GM23248 (cell line): Measurements from ENCODE around the gene PANX2. TPM values are rescaled to one million over a fixed set of nuclear protein-coding genes. Genes with fewer than 3 reads are reported as not detected.

ENCODE experiments used
- DNase-seq: peaks from one replicate; pipeline ENCODE4 v3.0.0-alpha.2; 2015
- H2AFZ ChIP-seq: fragments of 200-600 bp; sonication (generic); 2 replicates; pipeline ENCODE4 v1.6.1; 2016; ENCODE audit warnings: antibody characterized with exemption
- H3F3A ChIP-seq: fragments of 200-600 bp; sonication (generic); 2 replicates; pipeline ENCODE4 v1.6.1; 2016; ENCODE audit warnings: mild to moderate bottlenecking, antibody characterized with exemption, mixed run types; ENCODE audit not compliant: insufficient read depth
- H3K27ac ChIP-seq: fragments of 200-600 bp; sonication (generic); 2 replicates; pipeline ENCODE4 v1.5.1; 2016; ENCODE audit warnings: mild to moderate bottlenecking
- H3K27me3 ChIP-seq: fragments of 200-600 bp; sonication (generic); replicated peaks from 2 replicates; pipeline ENCODE4 v1.6.1; 2016; ENCODE audit warnings: mild to moderate bottlenecking; ENCODE audit not compliant: insufficient read depth
- H3K36me3 ChIP-seq: fragments of 200-600 bp; sonication (generic); 2 replicates; pipeline ENCODE4 v1.6.1; 2016; ENCODE audit warnings: low read depth, mild to moderate bottlenecking
- H3K4me1 ChIP-seq: fragments of 200-600 bp; sonication (generic); 2 replicates; pipeline ENCODE4 v1.6.1; 2016; ENCODE audit warnings: mild to moderate bottlenecking; ENCODE audit not compliant: insufficient read depth
- H3K4me2 ChIP-seq: fragments of 200-600 bp; sonication (generic); one replicate; pipeline ENCODE4 v1.6.1; 2016; ENCODE audit warnings: mild to moderate bottlenecking; ENCODE audit not compliant: unreplicated experiment
- H3K4me3 ChIP-seq: fragments of 200-600 bp; sonication (generic); 2 replicates; pipeline ENCODE4 v1.5.1; 2016; ENCODE audit warnings: mild to moderate bottlenecking
- H3K79me2 ChIP-seq: fragments of 200-600 bp; sonication (generic); 2 replicates; pipeline ENCODE4 v1.6.1; 2016; ENCODE audit warnings: mild to moderate bottlenecking; ENCODE audit not compliant: insufficient read depth
- H3K9ac ChIP-seq: fragments of 200-600 bp; sonication (generic); 2 replicates; pipeline ENCODE4 v1.6.1; 2016; ENCODE audit warnings: mild to moderate bottlenecking
- H3K9me2 ChIP-seq: fragments of 200-600 bp; sonication (generic); 2 replicates; pipeline ENCODE4 v1.6.1; 2016; ENCODE audit warnings: mixed run types, mild to moderate bottlenecking, moderate library complexity; ENCODE audit not compliant: insufficient read depth
- H3K9me3 ChIP-seq: fragments of 200-600 bp; sonication (generic); one replicate; pipeline ENCODE4 v1.6.1; 2017; ENCODE audit warnings: low read depth
- H4K20me1 ChIP-seq: fragments of 200-600 bp; sonication (generic); 2 replicates; pipeline ENCODE4 v1.6.0; 2016; ENCODE audit not compliant: insufficient read depth
- EZH2 ChIP-seq: fragments of 200-600 bp; sonication (generic); IDR thresholded peaks from 2 replicates; pipeline ENCODE4 v1.6.1; 2018; ENCODE audit warnings: antibody characterized with exemption, mild to moderate bottlenecking; ENCODE audit not compliant: insufficient read depth, poor library complexity, severe bottlenecking
- EZH2phosphoT487 ChIP-seq: fragments of 200-600 bp; sonication (generic); IDR thresholded peaks from 2 replicates; pipeline ENCODE4 v1.6.1; 2018; ENCODE audit warnings: antibody characterized with exemption, moderate library complexity, mild to moderate bottlenecking, low read depth; ENCODE audit not compliant: insufficient read depth
- WGBS, 2 experiments: methylation state at CpG; one replicate each; pipeline ENCODE4 v1.1.6; 2015 to 2017; ENCODE audit warnings: low lambda C conversion rate in 2 of 2, low coverage in 1 of 2; ENCODE audit errors: missing lambda C conversion rate in 2 of 2; 5-methylcytosine and 5-hydroxymethylcytosine counted together
- in situ Hi-C: fragments of 300-500 bp; cut with MboI; formaldehyde crosslinking; loops from 2 replicates; pipeline ENCODE4 v1.15.0; 2020
- polyA plus RNA-seq: library from polyadenylated mRNA; unstranded; fragments of >200 nt; fragmentation: Nextera tagmentation; extraction: Ambion mirVana; gene quantifications from 2 replicates; pipeline ENCODE4 v1.2.1, GENCODE V29; 2016
- total RNA-seq: library from RNA; depleted of rRNA; stranded (reverse); fragments of >200 nt; shearing (Covaris generic); gene quantifications from 2 replicates; pipeline ENCODE4 v1.2.3, GENCODE V29; 2014

Gene PANX2
- total and polyA plus RNA-seq, 2 experiments from 2014 or later = 0.18 TPM; not detected in 1

DNA sequence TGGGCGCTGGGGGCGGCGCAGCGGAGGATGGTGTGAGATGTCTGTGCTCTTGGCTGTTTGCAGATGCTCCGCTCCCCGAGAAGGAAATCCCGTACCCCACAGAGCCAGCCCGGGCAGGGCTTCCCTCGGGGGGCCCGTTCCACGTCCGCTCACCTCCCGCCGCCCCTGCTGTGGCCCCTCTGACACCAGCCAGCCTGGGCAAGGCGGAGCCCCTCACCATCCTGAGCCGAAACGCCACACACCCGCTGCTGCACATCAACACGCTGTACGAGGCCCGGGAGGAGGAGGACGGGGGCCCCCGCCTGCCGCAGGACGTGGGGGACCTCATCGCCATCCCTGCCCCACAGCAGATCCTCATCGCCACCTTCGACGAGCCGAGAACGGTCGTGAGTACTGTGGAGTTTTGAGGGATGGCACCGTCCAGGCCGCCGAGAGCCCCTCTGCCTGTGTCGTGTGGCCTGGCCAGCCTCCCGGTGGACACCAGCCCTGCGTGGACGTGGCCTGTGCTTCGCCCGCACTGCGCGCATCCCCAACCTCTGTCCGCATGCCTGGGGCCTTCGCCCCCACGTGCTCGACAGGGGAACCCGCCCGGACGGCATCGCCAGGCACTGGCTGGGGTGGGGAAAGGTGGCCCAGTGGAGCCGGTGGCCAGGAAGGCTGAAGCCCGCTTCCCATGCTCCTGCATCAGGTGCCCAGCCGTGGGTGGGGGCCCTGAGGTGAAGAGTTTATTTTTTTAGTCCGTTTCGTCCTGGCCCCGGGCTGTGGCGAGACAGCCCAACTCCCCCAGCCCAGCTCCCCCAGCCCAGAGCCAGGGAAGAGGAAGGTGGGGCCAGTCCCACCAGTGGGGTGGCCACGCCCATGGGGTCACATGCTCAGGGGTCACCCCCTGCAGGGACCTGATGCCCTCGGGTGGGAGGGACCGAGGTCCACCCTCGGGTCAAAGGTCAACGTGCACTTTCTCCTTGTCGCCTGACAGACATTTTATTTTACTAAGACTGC lies 8.6 kb downstream of the PANX2 start:
- H3K9ac ChIP-seq = no peak overlapping the region
- no peak for DNase-seq
- 0 out of 2 replicates have a peak, but pooled peaks cover 3% of the 10 kb centered on the region for H3K27me3 ChIP-seq
- no peaks in the 10 kb centered on the region for H3K4me1 ChIP-seq
- in situ Hi-C loops = no loop called here
- H3K79me2 ChIP-seq = no peaks in the 10 kb centered on the region
- H3F3A ChIP-seq = no peaks in the 10 kb centered on the region
- no peak overlapping the region for H2AFZ ChIP-seq
- H3K4me2 ChIP-seq = no peak overlapping the region
- 46 to 51% methylated on average over 51 to 62 of the region's 64 CpGs for WGBS, 2 experiments
- no peaks in the 10 kb centered on the region for H3K36me3 ChIP-seq
- H3K9me2 ChIP-seq = no peaks in the 10 kb centered on the region
- no peaks in the 10 kb centered on the region for H3K9me3 ChIP-seq
- H3K27ac ChIP-seq = no peak overlapping the region
- no peak overlapping the region for H3K4me3 ChIP-seq
- TF ChIP-seq EZH2 (no peak), EZH2phosphoT487 (no peak)
- no peaks in the 10 kb centered on the region for H4K20me1 ChIP-seq

- no peak for DNase-seq
- Histone ChIP-seq H4K20me1 (no peaks in the 10 kb centered on the region), H3K27me3 (0 out of 2 replicates have a peak, but pooled peaks cover 3% of the 10 kb centered on the region), H3K27ac (no peak overlapping the region), H3K79me2 (no peaks in the 10 kb centered on the region), H3F3A (no peaks in the 10 kb centered on the region), H3K4me2 (no peak overlapping the region), H2AFZ (no peak overlapping the region), H3K36me3 (no peaks in the 10 kb centered on the region), H3K9me3 (no peaks in the 10 kb centered on the region), H3K9ac (no peak overlapping the region), H3K9me2 (no peaks in the 10 kb centered on the region), H3K4me1 (no peaks in the 10 kb centered on the region), H3K4me3 (no peak overlapping the region)
- in situ Hi-C loops = no loop called here
- WGBS, 2 experiments = 60 to 67% methylated on average over 33 to 39 of the region's 39 CpGs
- no peak for TF ChIP-seq EZH2phosphoT487
- TF ChIP-seq EZH2 = no peak
Observed at GRCh38 chr22:50179937-50180726, 9.6 kb downstream of the PANX2 start.

DNA sequence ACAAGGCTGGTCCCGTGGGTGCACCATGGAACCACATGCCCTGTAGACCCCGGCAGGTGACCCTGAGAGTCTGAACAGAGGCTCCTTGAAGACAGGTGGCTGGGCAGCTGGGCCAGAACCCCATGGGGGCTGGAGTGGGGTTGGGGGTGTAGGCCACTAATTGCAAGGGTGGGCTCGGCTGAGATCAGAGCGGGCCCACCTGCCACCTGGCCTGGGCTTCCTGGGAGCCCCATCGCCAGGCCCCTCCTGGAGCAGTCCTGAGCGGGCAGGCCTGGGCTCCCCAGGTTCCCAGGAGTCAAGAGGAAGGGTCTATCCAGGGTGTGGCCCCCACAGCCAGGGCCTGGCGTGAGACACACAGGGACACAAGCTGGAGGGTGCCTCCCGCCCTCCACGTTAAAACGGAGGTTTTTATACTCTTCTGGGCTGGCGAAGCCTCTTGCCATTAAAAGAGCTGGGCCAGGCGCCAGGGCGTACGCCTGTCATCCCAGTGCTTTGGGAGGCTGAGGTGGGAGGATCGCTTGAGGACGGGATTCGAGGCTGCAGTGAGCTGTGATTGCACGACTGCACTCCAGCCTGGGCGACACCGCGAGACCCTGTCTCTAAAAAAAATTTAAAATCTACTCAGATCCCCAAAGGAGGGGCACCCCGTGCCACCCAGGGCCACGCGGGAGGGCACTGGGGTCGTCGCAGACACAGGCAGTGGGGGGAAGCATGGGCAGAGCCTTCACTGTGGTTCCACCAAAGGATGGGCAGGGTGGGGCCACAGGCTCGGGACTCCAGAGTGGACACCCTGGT lies 10.4 kb downstream of the PANX2 start:
- TF ChIP-seq EZH2 = no peak
- TF ChIP-seq EZH2phosphoT487 = no peak
- no peaks in the 10 kb centered on the region for H3K36me3 ChIP-seq
- no peaks in the 10 kb centered on the region for H3K9me3 ChIP-seq
- 87% methylated on average over 25 to 27 of the region's 27 CpGs for WGBS, 2 experiments
- no peak overlapping the region for H3K4me2 ChIP-seq
- no peaks in the 10 kb centered on the region for H3K9me2 ChIP-seq
- H3K9ac ChIP-seq = no peak overlapping the region
- H3K79me2 ChIP-seq = no peaks in the 10 kb centered on the region
- no peaks in the 10 kb centered on the region for H4K20me1 ChIP-seq
- H2AFZ ChIP-seq = no peak overlapping the region
- in situ Hi-C loops = no loop called here
- 0 out of 2 replicates have a peak, but pooled peaks cover 3% of the 10 kb centered on the region for H3K27me3 ChIP-seq
- H3K4me1 ChIP-seq = no peaks in the 10 kb centered on the region
- H3F3A ChIP-seq = no peaks in the 10 kb centered on the region
- DNase-seq = no peak
- no peak overlapping the region for H3K27ac ChIP-seq
- no peak overlapping the region for H3K4me3 ChIP-seq
